Panc1 (cell line): ENCODE results near the gene GSTK1. TPM values are rescaled to one million over a fixed set of nuclear protein-coding genes. Genes with fewer than 3 reads are reported as not detected.

Experiments
- ATAC-seq: fragments of 200-7000 bp; cut with Tn5 transposase; 2 replicates; pipeline ENCODE4 v1.9.1; 2020; ENCODE audit warnings: mild to moderate bottlenecking, moderate library complexity
- BruUV-seq: library from RNA; stranded (reverse); fragments of 400-500 nt; replicated peaks from 2 replicates; lab custom pipeline; 2021; lab: Mats Ljungman, UMichigan
- CTCF ChIA-PET: fragments of 300-600 bp; sonication (Branson Sonifier 250); formaldehyde crosslinking; loops from one replicate; lab custom pipeline; 2022; ENCODE audit warnings: antibody characterized with exemption; lab: Charles Lee
- POLR2A ChIA-PET: fragments of 300-600 bp; sonication (Branson Sonifier 250); formaldehyde crosslinking; loops from one replicate; lab custom pipeline; 2022; ENCODE audit warnings: antibody characterized with exemption; lab: Charles Lee
- DNase-seq: peaks from one replicate; pipeline ENCODE4 v3.0.0-alpha.2; 2010; ENCODE audit warnings: low read depth, low spot score
- H3K27ac ChIP-seq: 2 replicates; pipeline ENCODE4 v1.5.1; 2011; ENCODE audit warnings: mild to moderate bottlenecking, low read length, inconsistent platforms
- H3K27me3 ChIP-seq: fragments of 200-500 bp; sonication (Bioruptor generic); 2 replicates; pipeline ENCODE4 v1.6.0; 2014; ENCODE audit warnings: low read length, inconsistent platforms; ENCODE audit not compliant: control insufficient read depth, insufficient read depth
- H3K36me3 ChIP-seq: fragments of 200-500 bp; sonication (Bioruptor generic); 2 replicates; pipeline ENCODE4 v1.5.1; 2014; ENCODE audit warnings: inconsistent platforms, mild to moderate bottlenecking, low read length, moderate library complexity; ENCODE audit not compliant: control insufficient read depth, insufficient read depth
- H3K4me1 ChIP-seq: 2 replicates; pipeline ENCODE4 v1.5.1; 2011; ENCODE audit warnings: inconsistent platforms, mild to moderate bottlenecking, low read length, moderate library complexity; ENCODE audit not compliant: control insufficient read depth, insufficient read depth
- H3K4me3 ChIP-seq, 2 experiments: 2 replicates each; pipeline ENCODE4 v1.5.1; 2011 to 2012; ENCODE audit warnings: low read depth in 2 of 2, low read length in 2 of 2, mild to moderate bottlenecking in 2 of 2, inconsistent platforms in 1 of 2, moderate library complexity in 1 of 2
- H3K9me3 ChIP-seq: fragments of 200-500 bp; sonication (Bioruptor generic); 2 replicates; pipeline ENCODE4 v1.5.1; 2014; ENCODE audit warnings: low read depth, mild to moderate bottlenecking, inconsistent platforms, low read length, moderate library complexity; ENCODE audit not compliant: control insufficient read depth, insufficient read depth
- POLR2AphosphoS5 ChIP-seq: IDR thresholded peaks from 2 replicates; pipeline ENCODE4 v1.6.1; 2012; ENCODE audit warnings: mild to moderate bottlenecking, low read depth, low read length, moderate library complexity
- SIN3A ChIP-seq: IDR thresholded peaks from 2 replicates; pipeline ENCODE4 v1.6.1; 2012; ENCODE audit warnings: low read depth, mild to moderate bottlenecking, low read length, moderate library complexity, borderline replicate concordance; ENCODE audit not compliant: insufficient read depth
- TCF7L2 ChIP-seq: IDR thresholded peaks from 2 replicates; pipeline ENCODE4 v1.6.1; 2011; ENCODE audit warnings: mild to moderate bottlenecking, low read depth, low read length, inconsistent platforms
- in situ Hi-C: cut with HindIII; loops from 2 replicates; pipeline ENCODE4 v1.10.0; 2016; ENCODE audit warnings: low sequenced_read_pairs, low pct_unique_long_range_greater_than_20kb
- intact Hi-C: fragments of 100-400 bp; cut with micrococcal nuclease; formaldehyde crosslinking; loops from one replicate; pipeline ENCODE4 v1.10.0; 2022; ENCODE audit not compliant: unreplicated experiment
- total RNA-seq: library from RNA; stranded (reverse); gene quantifications from one replicate; pipeline ENCODE4 v1.2.1, GENCODE V29; 2021; ENCODE audit not compliant: unreplicated experiment
- TF ChIP-seq, protein P1 (sequence below): fragments of 450-650 bp; IDR thresholded peaks from 2 replicates; pipeline ENCODE4 v1.5.1; 2017; ENCODE audit warnings: mild to moderate bottlenecking
- TF ChIP-seq, protein P2 (sequence below), 2 experiments: IDR thresholded peaks; 2 replicates each; pipeline ENCODE4 v1.6.1; 2011 to 2012; ENCODE audit warnings: low read depth in 2 of 2, control low read depth in 1 of 2, low read length in 1 of 2, mild to moderate bottlenecking in 1 of 2, moderate library complexity in 1 of 2; ENCODE audit not compliant: insufficient read depth in 1 of 2

The GSTK1 gene
- total RNA-seq, 1 experiment from 2014 or later = 100 TPM

DNA sequence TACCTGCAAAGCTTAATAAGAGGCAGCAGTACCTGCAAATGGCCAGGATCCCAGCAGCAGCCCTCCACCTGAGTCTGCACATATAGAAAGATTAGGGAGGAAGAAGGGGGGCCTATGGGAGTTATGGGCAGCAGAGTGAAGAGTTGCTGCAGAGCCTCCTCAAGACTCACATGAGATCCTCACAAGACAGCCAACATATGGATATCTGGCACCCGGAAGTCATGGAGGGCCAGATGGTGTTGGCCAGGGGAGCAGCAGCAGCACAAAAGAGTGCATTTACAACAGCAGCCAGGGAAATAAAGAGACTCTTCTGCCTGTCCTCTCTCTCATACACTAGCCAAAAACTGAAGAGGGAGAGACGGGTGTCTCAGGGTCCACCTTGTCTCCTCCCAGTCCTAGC lies 45.4 kb upstream of the GSTK1 start:
- no peak for DNase-seq
- no TSS peak for BruUV-seq
- Histone ChIP-seq H3K4me3 (no peak overlapping the region), H3K27ac (no peak overlapping the region), H3K27me3 (peaks cover 10% of the 10 kb centered on the region), H3K36me3 (no peaks in the 10 kb centered on the region), H3K9me3 (no peaks in the 10 kb centered on the region), H3K4me1 (no peaks in the 10 kb centered on the region)
- intact Hi-C loops = no loop called here
- no peak for ATAC-seq
- ChIA-PET POLR2A (no interaction called here), CTCF (no interaction called here)
- TF ChIP-seq TCF7L2 (no peak), POLR2AphosphoS5 (no peak), SIN3A (no peak)
- TF ChIP-seq, protein P1, sequence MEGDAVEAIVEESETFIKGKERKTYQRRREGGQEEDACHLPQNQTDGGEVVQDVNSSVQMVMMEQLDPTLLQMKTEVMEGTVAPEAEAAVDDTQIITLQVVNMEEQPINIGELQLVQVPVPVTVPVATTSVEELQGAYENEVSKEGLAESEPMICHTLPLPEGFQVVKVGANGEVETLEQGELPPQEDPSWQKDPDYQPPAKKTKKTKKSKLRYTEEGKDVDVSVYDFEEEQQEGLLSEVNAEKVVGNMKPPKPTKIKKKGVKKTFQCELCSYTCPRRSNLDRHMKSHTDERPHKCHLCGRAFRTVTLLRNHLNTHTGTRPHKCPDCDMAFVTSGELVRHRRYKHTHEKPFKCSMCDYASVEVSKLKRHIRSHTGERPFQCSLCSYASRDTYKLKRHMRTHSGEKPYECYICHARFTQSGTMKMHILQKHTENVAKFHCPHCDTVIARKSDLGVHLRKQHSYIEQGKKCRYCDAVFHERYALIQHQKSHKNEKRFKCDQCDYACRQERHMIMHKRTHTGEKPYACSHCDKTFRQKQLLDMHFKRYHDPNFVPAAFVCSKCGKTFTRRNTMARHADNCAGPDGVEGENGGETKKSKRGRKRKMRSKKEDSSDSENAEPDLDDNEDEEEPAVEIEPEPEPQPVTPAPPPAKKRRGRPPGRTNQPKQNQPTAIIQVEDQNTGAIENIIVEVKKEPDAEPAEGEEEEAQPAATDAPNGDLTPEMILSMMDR = no peak
- TF ChIP-seq, protein P2, sequence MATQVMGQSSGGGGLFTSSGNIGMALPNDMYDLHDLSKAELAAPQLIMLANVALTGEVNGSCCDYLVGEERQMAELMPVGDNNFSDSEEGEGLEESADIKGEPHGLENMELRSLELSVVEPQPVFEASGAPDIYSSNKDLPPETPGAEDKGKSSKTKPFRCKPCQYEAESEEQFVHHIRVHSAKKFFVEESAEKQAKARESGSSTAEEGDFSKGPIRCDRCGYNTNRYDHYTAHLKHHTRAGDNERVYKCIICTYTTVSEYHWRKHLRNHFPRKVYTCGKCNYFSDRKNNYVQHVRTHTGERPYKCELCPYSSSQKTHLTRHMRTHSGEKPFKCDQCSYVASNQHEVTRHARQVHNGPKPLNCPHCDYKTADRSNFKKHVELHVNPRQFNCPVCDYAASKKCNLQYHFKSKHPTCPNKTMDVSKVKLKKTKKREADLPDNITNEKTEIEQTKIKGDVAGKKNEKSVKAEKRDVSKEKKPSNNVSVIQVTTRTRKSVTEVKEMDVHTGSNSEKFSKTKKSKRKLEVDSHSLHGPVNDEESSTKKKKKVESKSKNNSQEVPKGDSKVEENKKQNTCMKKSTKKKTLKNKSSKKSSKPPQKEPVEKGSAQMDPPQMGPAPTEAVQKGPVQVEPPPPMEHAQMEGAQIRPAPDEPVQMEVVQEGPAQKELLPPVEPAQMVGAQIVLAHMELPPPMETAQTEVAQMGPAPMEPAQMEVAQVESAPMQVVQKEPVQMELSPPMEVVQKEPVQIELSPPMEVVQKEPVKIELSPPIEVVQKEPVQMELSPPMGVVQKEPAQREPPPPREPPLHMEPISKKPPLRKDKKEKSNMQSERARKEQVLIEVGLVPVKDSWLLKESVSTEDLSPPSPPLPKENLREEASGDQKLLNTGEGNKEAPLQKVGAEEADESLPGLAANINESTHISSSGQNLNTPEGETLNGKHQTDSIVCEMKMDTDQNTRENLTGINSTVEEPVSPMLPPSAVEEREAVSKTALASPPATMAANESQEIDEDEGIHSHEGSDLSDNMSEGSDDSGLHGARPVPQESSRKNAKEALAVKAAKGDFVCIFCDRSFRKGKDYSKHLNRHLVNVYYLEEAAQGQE (IDR thresholded peaks at IDR 0.05; ENCODE audit: insufficient read depth in 1 of 2, low read depth in 2 of 2, low read length in 1 of 2) = no peak
- in situ Hi-C loops = loop anchor here (25.0 kb wide), 1 partner anchor 206 kb away; no protein-coding TSS in a partner anchor

DNA sequence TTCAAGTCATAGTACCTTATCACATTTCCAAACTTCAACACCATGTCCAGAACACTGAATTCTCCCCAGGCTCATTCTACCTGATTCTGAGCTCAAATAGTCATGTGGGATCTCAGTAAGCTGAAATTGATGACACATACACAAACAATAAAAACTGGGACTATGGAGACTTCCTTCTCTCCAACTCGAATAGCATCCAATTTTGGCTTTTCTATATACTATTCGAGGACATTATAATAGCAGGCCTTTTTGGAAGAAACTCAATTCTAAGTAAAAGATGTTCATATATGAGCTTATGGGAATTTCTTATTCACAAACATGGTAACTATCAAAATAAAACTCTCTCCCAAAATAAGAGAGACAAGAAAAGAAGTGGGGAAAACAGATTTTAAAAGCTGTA lies 42.0 kb upstream of the GSTK1 start:
- POLR2A ChIA-PET = no interaction called here
- no peak overlapping the region for H3K4me3 ChIP-seq
- H3K27me3 ChIP-seq = peaks cover 14% of the 10 kb centered on the region
- no peaks in the 10 kb centered on the region for H3K9me3 ChIP-seq
- no peaks in the 10 kb centered on the region for H3K36me3 ChIP-seq
- intact Hi-C loops (no loop called here), in situ Hi-C loops (loop anchor here (25.0 kb wide), 1 partner anchor 209 kb away; no protein-coding TSS in a partner anchor)
- TF ChIP-seq, protein P2 (IDR thresholded peaks at IDR 0.05; ENCODE audit: insufficient read depth in 1 of 2, low read depth in 2 of 2, low read length in 1 of 2) = no peak
- TF ChIP-seq POLR2AphosphoS5 = no peak
- no peak for TF ChIP-seq SIN3A
- TF ChIP-seq TCF7L2 = no peak
- TF ChIP-seq, protein P1 = no peak
- DNase-seq = no peak
- H3K27ac ChIP-seq = no peak overlapping the region
- ATAC-seq = no peak
- CTCF ChIA-PET = no interaction called here
- H3K4me1 ChIP-seq = no peaks in the 10 kb centered on the region
- no TSS peak for BruUV-seq
